ENCODE data around the gene FGF2.
"Not testable (repeated sequence)": the region's sequence is repeated elsewhere in the genome, so short reads cannot be mapped to it uniquely, and the experiment has no call there.

Gene FGF2

GRCh38 chr4:122812823-122813222 lies 13.8 kb upstream of the FGF2 start:
- not testable (repeated sequence) for DNase-seq (ENCODE audit: low spot score)

GRCh38 chr4:122814426-122814825 lies 12.2 kb upstream of the FGF2 start:
- no peak for DNase-seq (ENCODE audit: low spot score)

- DNase-seq (ENCODE audit: low spot score), result no peak
These were observed 11.4 kb upstream of the FGF2 start for GRCh38 chr4:122815248-122815647.

- no peak for DNase-seq (ENCODE audit: low spot score)
These were observed 10.2 kb upstream of the FGF2 start for GRCh38 chr4:122816476-122816875.

GRCh38 chr4:122819708-122820449 lies 6.8 kb upstream of the FGF2 start:
- no peak for DNase-seq (ENCODE audit: low spot score)

GRCh38 chr4:122821092-122821491 lies 5.5 kb upstream of the FGF2 start:
- DNase-seq (ENCODE audit: low spot score), result no peak

GRCh38 chr4:122822466-122822865 lies 4.2 kb upstream of the FGF2 start:
- no peak for DNase-seq (ENCODE audit: low spot score)

- no peak for DNase-seq (ENCODE audit: low spot score)
These were observed 3.2 kb upstream of the FGF2 start for GRCh38 chr4:122823476-122823875.

- no peak for DNase-seq (ENCODE audit: low spot score)
These were observed 2.0 kb upstream of the FGF2 start for GRCh38 chr4:122824616-122825015.

- DNase-seq (ENCODE audit: low spot score), result peak; percentile 23
These were observed 528 bp upstream of the FGF2 start for GRCh38 chr4:122826079-122826527.

GRCh38 chr4:122827258-122827878 lies 737 bp downstream of the FGF2 start:
- DNase-seq (ENCODE audit: low spot score), result peak; percentile 73

- DNase-seq (ENCODE audit: low spot score), result peak; percentile 64
These were observed 1.4 kb downstream of the FGF2 start for GRCh38 chr4:122827879-122828601.

- no peak for DNase-seq (ENCODE audit: low spot score)
These were observed 3.9 kb downstream of the FGF2 start for GRCh38 chr4:122830426-122831095.

GRCh38 chr4:122831515-122832196 lies 5.0 kb downstream of the FGF2 start:
- DNase-seq (ENCODE audit: low spot score), result no peak

GRCh38 chr4:122832732-122833131 lies 6.1 kb downstream of the FGF2 start:
- DNase-seq (ENCODE audit: low spot score), result no peak

- DNase-seq (ENCODE audit: low spot score), result no peak
These were observed 7.4 kb downstream of the FGF2 start for GRCh38 chr4:122833999-122834398.

GRCh38 chr4:122836941-122837340 lies 10.3 kb downstream of the FGF2 start:
- no peak for DNase-seq (ENCODE audit: low spot score)

- no peak for DNase-seq (ENCODE audit: low spot score)
These were observed 11.4 kb downstream of the FGF2 start for GRCh38 chr4:122838034-122838433.

- DNase-seq (ENCODE audit: low spot score), result no peak
These were observed 15.8 kb downstream of the FGF2 start for GRCh38 chr4:122842392-122842791.

GRCh38 chr4:122842984-122843531 lies 16.4 kb downstream of the FGF2 start:
- no peak for DNase-seq (ENCODE audit: low spot score)

GRCh38 chr4:122844391-122844790 lies 17.8 kb downstream of the FGF2 start:
- DNase-seq (ENCODE audit: low spot score), result not testable (repeated sequence)

- no peak for DNase-seq (ENCODE audit: low spot score)
These were observed 18.4 kb downstream of the FGF2 start for GRCh38 chr4:122845066-122845465.

Data from AG08396 (cell line).